ENCODE data around the gene MOV10L1.

Gene MOV10L1

GRCh38 chr22:50089682-50090411 is at the start of gene MOV10L1:
Gene MOV10L1 (plus strand): TSS chr22:50090006. CDS start chr22:50090089, 83 bp downstream.
- DNase-seq = no peak

- no peak for DNase-seq
These were observed 49.1 kb upstream of the MOV10L1 start for GRCh38 chr22:50040717-50041116.

GRCh38 chr22:50041361-50042065 is 48.3 kb upstream of the MOV10L1 start:
- DNase-seq = no peak

GRCh38 chr22:50044485-50045118 is 45.2 kb upstream of the MOV10L1 start:
- no peak for DNase-seq

GRCh38 chr22:50045211-50046018 is 44.4 kb upstream of the MOV10L1 start:
- no peak for DNase-seq

GRCh38 chr22:50046019-50046415 is 43.8 kb upstream of the MOV10L1 start:
- no peak for DNase-seq

GRCh38 chr22:50046481-50047245 is 43.1 kb upstream of the MOV10L1 start:
- no peak for DNase-seq

- no peak for DNase-seq
These were observed 42.5 kb upstream of the MOV10L1 start for GRCh38 chr22:50047346-50047745.

- DNase-seq = no peak
These were observed 41.6 kb upstream of the MOV10L1 start for GRCh38 chr22:50048061-50048765.

GRCh38 chr22:50048836-50049235 is 41.0 kb upstream of the MOV10L1 start:
- no peak for DNase-seq

- DNase-seq = no peak
These were observed 40.3 kb upstream of the MOV10L1 start for GRCh38 chr22:50049299-50050195.

- DNase-seq = no peak
These were observed 37.9 kb upstream of the MOV10L1 start for GRCh38 chr22:50051930-50052329.

- no peak for DNase-seq
These were observed 35.9 kb upstream of the MOV10L1 start for GRCh38 chr22:50053861-50054260.

- DNase-seq = no peak
These were observed 33.4 kb upstream of the MOV10L1 start for GRCh38 chr22:50056214-50056972.

GRCh38 chr22:50057278-50058060 is 32.3 kb upstream of the MOV10L1 start:
- no peak for DNase-seq

- DNase-seq = no peak
These were observed 31.5 kb upstream of the MOV10L1 start, which contains the start of gene TTLL8 for GRCh38 chr22:50058061-50058905. Gene TTLL8 (minus strand): TSS chr22:50058298.

Measured in NCI-H1436 treated with DMSO at 0.1 percent for 48 hours (cell line).